Endodermal cell (in vitro differentiated cells): ENCODE measurements around the gene SLCO2A1. TPM values are rescaled to one million over a fixed set of nuclear protein-coding genes. Genes with fewer than 3 reads are reported as not detected.
A peak's percentile ranks its signal among the peaks of the same experiment; 100 is the strongest.

Experiments used
- DNase-seq: peaks from one replicate; pipeline ENCODE4 v3.0.0-alpha.2; 2017
- H3K27ac ChIP-seq: 2 replicates; pipeline ENCODE4 v1.5.1; 2013; ENCODE audit warnings: mild to moderate bottlenecking, low read depth, low read length, moderate library complexity
- H3K27me3 ChIP-seq: 2 replicates; pipeline ENCODE4 v1.6.1; 2013; ENCODE audit warnings: mild to moderate bottlenecking, low read length, moderate library complexity; ENCODE audit not compliant: insufficient read depth, control insufficient read depth, poor library complexity, severe bottlenecking
- H3K36me3 ChIP-seq: 2 replicates; pipeline ENCODE4 v1.7.0; 2013; ENCODE audit warnings: mild to moderate bottlenecking, low read length, moderate library complexity; ENCODE audit not compliant: control insufficient read depth, insufficient read depth
- H3K4me1 ChIP-seq: one replicate; pipeline ENCODE4 v1.7.0; 2013; ENCODE audit warnings: low read length; ENCODE audit not compliant: control insufficient read depth, insufficient read depth
- H3K4me3 ChIP-seq: 2 replicates; pipeline ENCODE4 v1.5.1; 2013; ENCODE audit warnings: mild to moderate bottlenecking, low read length, moderate library complexity
- H3K9ac ChIP-seq: 2 replicates; pipeline ENCODE4 v1.6.1; 2013; ENCODE audit warnings: mild to moderate bottlenecking, low read length, moderate library complexity; ENCODE audit not compliant: poor library complexity, severe bottlenecking; ENCODE audit errors: extremely low read depth
- H3K9me3 ChIP-seq: 2 replicates; pipeline ENCODE4 v1.6.1; 2013; ENCODE audit warnings: mild to moderate bottlenecking, low read length, moderate library complexity; ENCODE audit not compliant: control insufficient read depth
- H3K27ac Mint-ChIP-seq: 2 replicates; pipeline ENCODE4 v1.8.0; 2020; ENCODE audit warnings: mixed read lengths
- H3K27me3 Mint-ChIP-seq: 2 replicates; pipeline ENCODE4 v1.8.0; 2021; ENCODE audit warnings: mild to moderate bottlenecking, mixed read lengths; ENCODE audit not compliant: insufficient read depth
- H3K36me3 Mint-ChIP-seq: 2 replicates; pipeline ENCODE4 v1.8.0; 2020; ENCODE audit warnings: low read depth, mixed read lengths
- H3K4me1 Mint-ChIP-seq: 2 replicates; pipeline ENCODE4 v1.8.0; 2020; ENCODE audit warnings: mixed read lengths
- H3K4me3 Mint-ChIP-seq: 2 replicates; pipeline ENCODE4 v1.8.0; 2020; ENCODE audit warnings: mild to moderate bottlenecking, moderate library complexity, mixed read lengths
- H3K9me3 Mint-ChIP-seq: 2 replicates; pipeline ENCODE4 v1.8.0; 2020; ENCODE audit warnings: mild to moderate bottlenecking, mixed read lengths
- CTCF ChIP-seq: fragments of 200-600 bp; sonication (generic); conservative IDR thresholded peaks from 2 replicates; pipeline ENCODE4 v1.5.0; 2021; ENCODE audit warnings: antibody characterized with exemption, mild to moderate bottlenecking
- WGBS, 2 experiments: methylation state at CpG; one replicate each; pipeline versions ENCODE4 v1.1.5 to v1.1.7; 2013; ENCODE audit warnings: missing lambda C conversion rate in 2 of 2, mixed read lengths in 1 of 2; ENCODE audit not compliant: insufficient coverage in 1 of 2, insufficient read length in 1 of 2; 5-methylcytosine and 5-hydroxymethylcytosine counted together
- total RNA-seq, 2 donors: library from RNA; stranded (reverse); fragmentation: NEBNext Ultra II Directional in 1 of 2; extraction: Animal tissue kit (Norgen Biotek cat#: 25700) in 1 of 2; gene quantifications; 2 replicates in 1 of 2; 3 replicates in 1 of 2; pipeline ENCODE4 v1.2.1, GENCODE V29; 2021

Gene SLCO2A1
- total RNA-seq, 2 donors from 2014 or later, result 126 to 134 TPM

GRCh38 chr3:133939463-133939835, 90.3 kb downstream of the SLCO2A1 start:
- H3K27ac Mint-ChIP-seq, result no peak overlapping the region
- Histone ChIP-seq H3K9me3 (no peaks in the 10 kb centered on the region), H3K36me3 (peaks cover 65% of the 10 kb centered on the region), H3K4me3 (no peak overlapping the region), H3K27me3 (no peaks in the 10 kb centered on the region), H3K4me1 (no peaks in the 10 kb centered on the region), H3K27ac (no peak overlapping the region), H3K9ac (no peak overlapping the region)
- TF ChIP-seq CTCF, result no peak
- WGBS, 2 experiments, result 80 to 100% methylated on average over 1 of the region's 1 CpG
- no peaks in the 10 kb centered on the region for H3K9me3 Mint-ChIP-seq
- DNase-seq, result no peak
- H3K27me3 Mint-ChIP-seq, result no peaks in the 10 kb centered on the region
- H3K4me3 Mint-ChIP-seq, result no peak overlapping the region
- no peaks in the 10 kb centered on the region for H3K4me1 Mint-ChIP-seq
- peaks cover 67% of the 10 kb centered on the region for H3K36me3 Mint-ChIP-seq

GRCh38 chr3:133938770-133939462, 90.8 kb downstream of the SLCO2A1 start:
- no peak overlapping the region for H3K4me3 ChIP-seq
- H3K27ac ChIP-seq, result no peak overlapping the region
- no peaks in the 10 kb centered on the region for H3K4me1 Mint-ChIP-seq
- no peaks in the 10 kb centered on the region for H3K9me3 ChIP-seq
- H3K4me3 Mint-ChIP-seq, result no peak overlapping the region
- H3K27me3 Mint-ChIP-seq, result no peaks in the 10 kb centered on the region
- H3K27ac Mint-ChIP-seq, result no peak overlapping the region
- 84 to 87% methylated on average over 2 of the region's 2 CpGs for WGBS, 2 experiments
- no peaks in the 10 kb centered on the region for H3K9me3 Mint-ChIP-seq
- peak; percentile 37 for DNase-seq
- TF ChIP-seq CTCF, result peak; percentile 15
- H3K4me1 ChIP-seq, result no peaks in the 10 kb centered on the region
- H3K36me3 ChIP-seq, result peaks cover 60% of the 10 kb centered on the region
- no peak overlapping the region for H3K9ac ChIP-seq
- peaks cover 65% of the 10 kb centered on the region for H3K36me3 Mint-ChIP-seq
- H3K27me3 ChIP-seq, result no peaks in the 10 kb centered on the region

GRCh38 chr3:133937756-133938601, 91.7 kb downstream of the SLCO2A1 start:
- no peaks in the 10 kb centered on the region for H3K9me3 Mint-ChIP-seq
- Histone ChIP-seq H3K36me3 (peaks cover 59% of the 10 kb centered on the region), H3K4me3 (no peak overlapping the region), H3K27me3 (no peaks in the 10 kb centered on the region), H3K27ac (no peak overlapping the region), H3K9ac (no peak overlapping the region), H3K4me1 (no peaks in the 10 kb centered on the region), H3K9me3 (no peaks in the 10 kb centered on the region)
- 92 to 94% methylated on average over 7 to 10 of the region's 10 CpGs for WGBS, 2 experiments
- H3K36me3 Mint-ChIP-seq, result peaks cover 69% of the 10 kb centered on the region
- no peak for TF ChIP-seq CTCF
- peak; percentile 42 for DNase-seq
- H3K4me1 Mint-ChIP-seq, result no peaks in the 10 kb centered on the region
- H3K27ac Mint-ChIP-seq, result no peak overlapping the region
- H3K27me3 Mint-ChIP-seq, result no peaks in the 10 kb centered on the region
- H3K4me3 Mint-ChIP-seq, result no peak overlapping the region
